GM19035 (cell line): ENCODE results near the gene ATF2.

Experiments
- ATAC-seq: cut with Tn5 transposase; IDR thresholded peaks from one replicate; pipeline ENCODE4 v1.9.1; 2021; ENCODE audit not compliant: unreplicated experiment

ATF2 gene

DNA sequence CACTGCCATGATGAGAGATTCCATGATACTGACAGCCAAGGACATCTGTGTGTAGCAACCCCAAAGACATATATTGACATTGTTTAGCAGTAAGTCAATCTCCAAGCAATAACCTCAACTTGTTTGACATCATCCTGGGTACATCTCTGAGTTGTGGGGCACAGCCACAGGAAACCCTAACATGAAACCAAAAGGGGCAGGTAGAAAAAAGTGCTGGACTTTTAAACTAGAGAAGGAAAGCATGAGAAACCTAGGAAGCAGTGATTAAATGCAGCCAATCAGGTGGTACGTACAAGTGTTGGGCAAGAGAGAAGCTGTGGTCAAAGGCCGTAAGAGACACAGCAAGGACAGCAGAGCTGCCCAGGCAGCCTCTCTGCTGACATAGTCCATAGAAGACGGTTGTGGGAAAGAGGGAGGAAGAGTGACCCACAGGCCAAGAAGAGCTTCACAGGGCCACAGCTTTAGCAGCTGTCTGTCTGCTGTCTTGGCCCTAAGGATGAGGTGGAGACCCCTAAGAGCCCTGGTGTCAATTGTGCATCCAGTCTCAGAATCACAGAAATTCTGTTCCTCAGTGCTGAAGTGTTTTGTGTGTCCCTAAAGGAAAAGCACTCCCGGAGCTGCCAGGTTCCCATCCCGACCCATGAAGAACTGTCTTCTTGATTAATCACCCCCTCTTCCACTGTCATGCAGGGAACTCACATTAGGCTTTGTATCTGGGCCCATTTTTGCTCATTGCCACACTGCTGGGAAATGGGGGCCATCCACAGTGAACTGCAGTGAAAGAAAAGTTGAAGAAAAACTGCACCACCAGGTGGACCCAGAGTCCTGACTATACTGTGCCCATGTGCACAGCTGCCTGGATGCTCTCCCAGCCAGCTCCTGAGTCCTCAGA is 137.4 kb downstream of the ATF2 start:
- no peak for ATAC-seq

GRCh38 chr2:175027755-175028154 is 140.2 kb downstream of the ATF2 start:
- no peak for ATAC-seq

DNA sequence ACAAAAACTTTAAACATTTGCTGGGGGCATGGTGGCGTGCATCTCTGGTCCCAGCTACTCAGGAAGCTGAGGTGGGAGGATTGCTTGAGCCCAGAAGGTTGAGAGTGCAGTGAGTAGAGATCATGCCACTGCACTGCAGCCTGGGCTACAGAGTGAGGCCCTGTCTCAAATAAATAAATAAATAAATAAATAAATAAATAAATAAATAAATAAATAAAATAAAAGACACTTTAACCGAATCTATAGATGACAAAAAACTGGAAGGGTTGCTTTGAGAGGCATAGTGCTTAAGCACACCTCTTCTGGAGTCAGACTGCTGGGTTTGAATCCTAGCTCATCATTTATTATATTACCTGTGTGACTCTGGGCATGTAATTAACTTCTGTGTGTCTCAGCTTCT is 141.6 kb downstream of the ATF2 start:
- ATAC-seq: no peak

DNA sequence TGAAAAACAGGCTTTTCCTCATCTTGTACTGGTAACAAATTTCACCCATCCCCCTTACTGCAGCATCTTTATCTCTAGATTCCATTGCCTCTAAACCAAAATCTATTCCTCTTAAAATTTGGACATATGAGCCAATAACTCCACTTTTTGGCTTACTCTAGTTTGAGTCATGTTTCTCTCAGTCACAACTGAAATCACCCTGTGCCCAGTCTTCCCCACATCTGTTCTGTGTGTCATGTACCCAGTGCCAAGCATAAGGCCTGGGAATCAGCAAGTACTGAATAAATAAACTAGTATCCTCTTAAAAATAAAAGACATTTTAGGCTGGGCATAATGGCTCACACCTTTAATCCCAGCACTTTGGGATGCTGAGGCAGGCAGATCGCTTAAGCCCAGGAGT is 142.1 kb downstream of the ATF2 start:
- no peak for ATAC-seq

GRCh38 chr2:175025233-175025632 is 142.8 kb downstream of the ATF2 start:
- ATAC-seq: no peak

GRCh38 chr2:175022923-175023322 is 145.1 kb downstream of the ATF2 start:
- no peak for ATAC-seq
